NCI-H1417 (cell line): ENCODE data around the gene CLEC4A.
A peak's percentile ranks its signal among the peaks of the same experiment; 100 is the strongest.
"Not testable (repeated sequence)": the region's sequence is repeated elsewhere in the genome, so short reads cannot be mapped to it uniquely, and the experiment has no call there.

Source experiments
- DNase-seq, 3 experiments: peaks; one replicate each; lab custom pipeline; 2025; lab: John Stamatoyannopoulos, UW

Gene CLEC4A

DNA sequence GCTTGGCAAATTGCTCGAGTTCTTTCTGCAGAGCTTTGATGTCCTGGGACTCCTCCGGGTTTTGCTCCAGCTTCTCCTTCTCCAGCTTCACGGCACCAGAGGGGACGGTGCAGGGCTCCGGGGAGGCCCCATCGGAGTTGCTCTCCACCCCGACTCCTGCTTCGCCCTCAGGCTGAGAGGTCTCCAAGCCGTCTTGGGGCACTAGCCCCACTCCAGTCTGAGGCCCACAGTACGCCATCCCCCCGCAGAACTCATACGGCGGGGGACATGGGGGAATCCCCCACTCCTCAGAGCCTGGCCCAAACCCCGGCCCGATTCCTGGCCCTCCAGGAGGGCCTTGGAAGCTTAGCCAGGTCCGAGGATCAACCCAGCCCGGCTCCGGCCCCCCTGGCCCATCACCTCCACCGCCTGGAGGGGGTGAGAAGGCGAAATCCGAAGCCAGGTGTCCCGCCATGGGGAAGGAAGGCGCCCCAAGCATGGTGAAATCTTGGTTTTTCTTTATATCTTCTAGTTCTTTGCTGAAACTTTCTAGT lies 11.0 kb downstream of the CLEC4A start:
- not testable (repeated sequence) for DNase-seq

DNA sequence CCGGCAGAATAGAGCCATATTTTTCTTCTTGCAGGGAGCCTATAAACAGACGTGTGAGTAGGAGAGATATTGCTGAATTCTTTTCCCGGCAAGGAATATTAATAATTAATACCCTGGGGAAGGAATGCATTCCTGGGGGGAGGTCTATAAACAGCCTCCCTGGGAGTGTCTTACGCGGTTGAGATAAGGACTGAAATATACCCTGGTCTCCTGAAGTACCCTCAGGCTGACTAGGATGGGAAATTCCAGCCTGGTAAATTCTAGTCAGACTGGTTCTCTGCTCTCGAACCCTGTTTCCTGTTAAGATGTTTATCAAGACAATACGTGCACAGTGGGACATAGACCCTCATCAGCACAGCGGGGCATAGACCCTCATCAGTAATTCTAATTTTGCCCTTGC lies 18.2 kb downstream of the CLEC4A start:
- DNase-seq: not testable (repeated sequence)

DNA sequence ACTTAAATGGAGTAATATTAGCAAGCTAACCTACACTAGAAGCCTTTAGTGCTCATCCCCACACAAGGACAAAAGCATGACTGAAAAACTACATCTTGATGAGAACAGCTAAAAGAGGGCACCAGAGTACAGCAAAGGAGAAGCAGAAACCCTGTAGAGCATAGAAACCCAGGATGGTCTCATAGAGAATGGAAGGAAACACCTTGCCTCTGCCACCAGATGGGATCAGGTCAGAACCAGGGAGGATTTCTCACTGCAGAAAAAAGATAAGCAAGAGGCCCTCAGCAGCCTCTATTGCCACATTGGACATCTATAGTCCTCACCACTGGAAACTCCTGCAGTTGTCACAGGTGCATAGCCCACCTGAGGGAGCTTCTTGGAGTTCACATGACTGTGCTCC lies 19.8 kb downstream of the CLEC4A start:
- no peak for DNase-seq

DNA sequence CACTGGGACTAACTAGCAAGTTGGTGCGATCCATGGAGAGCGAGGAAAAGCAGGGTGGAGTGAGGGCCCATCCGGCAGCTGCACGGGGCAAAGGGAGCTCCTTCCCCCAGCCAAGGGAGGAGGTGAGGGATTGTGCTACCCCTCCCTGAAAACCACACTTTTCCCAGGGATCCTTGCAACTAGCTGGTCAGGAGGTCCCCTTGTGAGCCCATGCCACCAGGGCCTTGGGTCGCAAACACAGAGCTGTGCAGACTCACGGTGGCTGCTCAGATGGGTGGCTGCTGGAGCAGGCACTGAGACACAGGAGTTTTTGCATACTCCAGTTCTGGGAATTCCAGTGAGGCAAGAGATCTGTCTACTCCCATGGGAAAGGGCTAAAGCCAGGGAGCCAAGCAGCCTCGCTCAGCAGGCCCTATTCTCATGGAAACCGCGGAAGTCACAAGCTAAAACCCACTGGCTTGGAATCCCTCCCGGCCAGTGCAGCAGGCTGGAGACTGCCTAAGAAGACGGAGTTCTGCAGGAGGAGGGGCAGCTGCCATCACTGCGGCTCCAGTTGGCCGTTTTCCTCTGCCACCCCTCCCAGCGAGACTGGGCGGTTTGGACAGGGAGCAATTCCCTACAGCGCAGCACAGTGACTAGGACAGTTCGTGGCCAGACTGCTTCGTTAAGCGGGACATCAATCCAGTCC lies 22.5 kb downstream of the CLEC4A start:
- peak in 1 of 3 experiments; percentile 10 for DNase-seq

DNA sequence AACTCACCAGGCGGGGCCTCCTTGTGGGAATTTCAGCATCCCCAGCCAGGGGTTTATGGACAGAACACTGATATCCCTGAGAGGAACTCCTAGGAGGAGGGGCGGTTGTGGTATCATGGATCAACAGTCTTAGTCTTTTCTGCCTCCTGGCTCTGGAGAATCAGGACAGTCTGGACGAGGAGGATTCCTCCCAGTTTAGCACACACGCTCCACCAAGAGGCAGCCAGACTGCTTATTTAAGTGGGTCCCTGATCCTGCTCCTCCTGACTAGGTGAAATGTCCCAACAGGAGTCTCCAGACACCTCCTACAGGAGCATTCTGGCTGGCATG lies 23.0 kb downstream of the CLEC4A start:
- no peak for DNase-seq

DNA sequence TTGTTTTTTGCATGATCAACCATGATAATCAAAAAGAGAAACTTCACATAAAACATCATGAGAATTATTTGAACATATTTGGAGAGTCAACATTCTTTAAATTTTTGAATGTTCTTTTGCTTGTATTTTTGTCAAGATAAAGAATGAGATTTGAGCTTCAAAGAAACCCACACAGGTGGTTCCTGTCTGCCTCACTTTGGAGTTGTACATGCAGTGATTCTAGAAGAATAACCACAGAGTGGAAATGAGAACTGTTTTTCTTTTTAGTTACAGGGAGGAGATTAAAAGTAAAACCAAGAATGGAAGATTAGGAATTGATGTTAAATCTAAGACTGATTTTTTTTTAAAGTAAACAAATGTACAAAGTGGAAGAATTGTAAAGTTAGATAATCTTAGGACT lies 31.1 kb downstream of the CLEC4A start:
- no peak for DNase-seq

DNA sequence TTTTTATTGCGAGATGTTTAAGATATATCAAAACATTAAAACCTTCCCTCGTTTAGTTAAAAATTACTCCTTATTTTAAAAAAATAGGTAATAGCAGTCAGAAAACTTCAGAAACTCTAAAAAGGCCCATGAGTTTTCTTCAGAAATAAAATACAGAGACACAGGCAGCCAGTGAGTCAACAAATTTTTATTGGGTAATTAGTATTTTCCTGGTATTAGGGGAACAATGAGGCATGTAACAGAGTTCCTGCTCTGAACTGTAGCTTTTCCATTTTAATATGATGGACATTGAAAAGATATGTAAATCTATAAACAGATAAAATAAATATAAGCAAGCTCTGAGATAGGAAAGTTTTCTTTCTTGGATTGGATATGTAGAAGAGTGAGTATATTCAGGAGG lies 33.0 kb downstream of the CLEC4A start:
- DNase-seq: no peak

DNA sequence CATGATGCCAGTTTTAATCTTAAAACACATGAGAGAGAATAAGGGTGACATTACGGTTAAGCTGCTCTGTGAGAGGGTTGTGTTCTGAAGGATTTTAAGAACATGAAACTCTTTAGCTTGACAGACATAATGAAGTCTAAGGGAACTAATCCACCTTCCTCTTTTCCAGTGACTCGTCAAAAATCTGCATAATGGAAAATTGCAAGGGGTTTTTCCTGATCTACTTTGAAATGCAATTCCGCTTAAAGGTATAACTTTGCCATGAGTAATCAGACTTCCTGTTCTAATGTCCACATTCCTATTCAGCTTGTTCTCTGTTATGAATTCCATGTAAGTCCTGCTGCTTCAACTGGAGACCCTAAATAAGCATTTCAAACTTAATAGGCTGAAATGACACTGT lies 33.4 kb downstream of the CLEC4A start, which contains the start of gene ZNF705A:
Gene ZNF705A, plus strand, starts transcription at position 171 of the 400 bp plus-strand sequence. CDS start 15,611 bp downstream, outside the sequence.
- no peak for DNase-seq

DNA sequence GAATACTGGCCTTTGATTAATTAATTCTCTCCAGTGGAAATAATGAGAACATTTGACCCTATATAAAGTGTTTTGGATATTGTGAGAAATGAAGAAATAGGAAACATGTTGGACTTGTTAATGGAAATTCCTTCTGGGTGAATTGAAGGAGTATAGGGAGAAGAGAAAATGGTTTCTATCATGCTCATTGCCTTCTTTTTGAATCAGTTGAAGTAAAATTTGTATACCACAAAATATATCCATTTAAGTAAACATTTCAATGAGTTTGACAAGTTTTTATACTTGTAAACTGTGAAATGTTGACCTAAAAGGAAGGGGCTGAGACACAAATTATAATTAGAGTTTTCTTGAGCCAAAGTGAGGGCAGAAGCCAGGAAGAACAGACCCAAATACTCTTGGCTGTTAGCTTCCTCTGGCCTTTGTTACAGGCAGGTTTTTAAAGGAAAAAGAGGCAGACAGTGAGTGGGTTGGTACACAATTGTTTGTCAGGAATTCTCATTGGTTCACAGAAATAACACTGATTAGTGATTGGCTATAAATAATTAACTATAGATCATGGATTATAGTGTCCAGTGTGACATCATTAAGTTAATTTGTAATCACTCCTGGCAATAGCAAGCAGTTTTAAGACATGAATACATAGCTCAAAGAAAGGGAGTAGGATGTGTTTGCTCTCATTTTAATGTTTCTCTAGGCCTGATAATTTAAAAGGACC lies 34.2 kb downstream of the CLEC4A start:
- no peak for DNase-seq

DNA sequence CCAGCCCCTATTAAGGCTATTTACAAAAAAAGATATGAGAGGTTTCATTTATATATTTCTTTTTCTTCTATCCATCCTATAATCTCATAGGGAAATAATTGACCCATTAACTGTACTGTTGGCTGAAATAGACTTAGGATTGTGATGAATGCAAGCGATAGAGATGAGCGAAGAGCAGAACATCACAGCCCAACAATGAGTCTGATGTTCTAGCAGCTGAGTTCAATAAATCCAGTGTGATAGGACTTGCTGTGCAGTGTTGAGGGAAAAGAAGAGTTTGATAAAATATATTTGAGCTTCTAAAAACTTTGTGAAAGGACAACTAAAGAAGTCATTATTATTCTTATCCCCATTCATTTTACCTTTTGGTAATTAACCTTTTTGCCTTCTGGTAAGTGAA lies 49.5 kb downstream of the CLEC4A start:
- not testable (repeated sequence) for DNase-seq

DNA sequence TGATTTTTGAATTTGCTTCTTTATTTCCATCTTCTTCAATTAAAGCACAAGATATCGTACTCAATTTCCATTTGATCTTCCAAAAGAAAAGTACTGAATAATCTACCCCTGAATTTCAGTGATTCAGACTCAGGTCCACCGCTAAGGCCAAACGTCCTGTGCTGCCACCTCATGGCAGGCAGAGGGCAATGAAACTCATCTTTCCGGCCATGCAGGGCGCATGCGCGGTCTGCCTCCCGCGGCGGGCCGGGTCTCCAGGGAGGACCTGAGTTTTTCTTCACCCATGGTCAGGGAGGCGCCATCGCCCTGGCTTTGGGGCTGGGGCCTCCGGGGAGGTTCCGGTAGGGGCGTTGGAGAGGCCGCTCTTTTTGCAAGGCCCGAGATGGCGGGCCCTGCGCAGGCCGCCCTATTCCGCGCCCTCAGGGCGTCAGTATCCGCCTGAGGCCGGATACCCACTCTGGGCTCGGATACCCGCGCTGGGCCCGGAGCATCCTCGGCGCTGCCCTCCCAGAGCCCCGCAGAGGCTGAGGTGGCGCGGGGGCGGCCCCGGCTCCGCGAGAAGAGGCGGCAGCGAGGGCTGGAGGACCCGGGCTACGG lies 56.7 kb downstream of the CLEC4A start:
- peak; percentile 54 to 89 (median 84) for DNase-seq

DNA sequence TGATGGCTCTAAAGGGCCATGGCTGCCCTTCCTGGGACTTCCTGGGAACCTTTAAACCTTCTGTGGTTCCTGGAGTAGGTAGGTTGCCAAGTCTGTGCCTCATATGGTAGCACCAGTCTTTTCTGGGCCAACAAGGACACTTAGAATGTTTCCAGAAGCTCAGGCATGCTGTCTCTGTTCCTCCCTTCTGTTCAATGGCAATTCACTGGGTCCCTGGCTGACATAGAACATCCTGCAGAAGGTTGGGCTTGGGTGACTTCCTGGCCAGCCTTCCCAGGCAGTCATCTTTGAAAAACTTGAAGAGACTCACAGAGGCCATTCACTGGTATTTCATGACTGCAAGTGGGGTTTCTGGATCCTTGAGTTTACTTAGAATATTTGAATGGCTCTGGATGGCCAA lies 57.9 kb downstream of the CLEC4A start:
- not testable (repeated sequence) for DNase-seq

DNA sequence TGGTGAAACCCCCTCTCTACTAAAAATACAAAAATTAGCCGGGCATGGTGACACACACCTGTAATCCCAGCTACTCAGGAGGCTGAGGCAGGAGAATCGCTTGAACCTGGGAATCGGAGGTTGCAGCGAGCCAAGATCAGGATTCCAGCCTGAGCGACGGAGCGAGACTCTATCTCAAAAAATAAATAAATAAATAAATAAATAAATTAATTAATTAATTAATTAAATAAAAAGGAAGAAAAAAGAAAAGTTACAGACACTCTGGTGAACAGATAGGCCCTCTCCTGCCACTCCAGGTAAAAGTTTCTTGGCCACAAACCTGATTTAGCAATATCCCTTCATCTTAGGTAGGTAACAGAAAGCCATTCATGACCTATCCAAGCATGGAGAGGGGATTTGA lies 59.5 kb downstream of the CLEC4A start:
- not testable (repeated sequence) for DNase-seq

DNA sequence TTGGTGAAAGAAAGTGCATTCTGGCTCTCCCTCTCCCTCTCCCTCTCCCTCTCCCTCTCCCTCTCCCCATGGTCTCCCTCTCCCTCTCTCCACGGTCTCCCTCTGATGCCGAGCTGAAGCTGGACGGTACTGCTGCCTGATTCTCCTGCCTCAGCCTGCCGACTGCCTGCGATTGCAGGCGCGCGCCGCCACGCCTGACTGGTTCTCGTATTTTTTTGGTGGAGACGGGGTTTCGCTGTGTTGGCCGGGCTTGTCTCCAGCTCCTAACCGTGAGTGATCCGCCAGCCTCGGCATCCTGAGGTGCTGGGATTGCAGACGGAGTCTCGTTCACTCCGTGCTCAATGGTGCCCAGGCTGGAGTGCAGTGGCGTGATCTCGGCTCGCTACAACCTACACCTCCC lies 59.9 kb downstream of the CLEC4A start:
- DNase-seq: not testable (repeated sequence)

DNA sequence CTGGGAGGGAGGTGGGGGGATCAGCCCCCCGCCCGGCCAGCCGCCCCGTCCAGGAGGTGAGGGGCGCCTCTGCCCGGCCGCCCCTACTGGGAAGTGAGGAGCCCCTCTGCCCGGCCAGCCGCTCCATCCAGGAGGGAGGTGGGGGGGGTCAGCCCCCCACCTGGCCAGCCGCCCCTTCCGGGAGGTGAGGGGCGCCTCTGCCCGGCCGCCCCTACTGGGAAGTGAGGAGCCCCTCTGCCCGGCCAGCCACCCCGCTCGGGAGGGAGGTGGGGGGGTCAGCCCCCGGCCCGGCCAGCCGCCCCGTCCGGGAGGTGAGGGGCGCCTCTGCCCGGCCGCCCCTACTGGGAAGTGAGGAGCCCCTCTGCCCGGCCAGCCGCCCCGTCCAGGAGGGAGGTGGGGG lies 60.8 kb downstream of the CLEC4A start:
- DNase-seq: not testable (repeated sequence)

DNA sequence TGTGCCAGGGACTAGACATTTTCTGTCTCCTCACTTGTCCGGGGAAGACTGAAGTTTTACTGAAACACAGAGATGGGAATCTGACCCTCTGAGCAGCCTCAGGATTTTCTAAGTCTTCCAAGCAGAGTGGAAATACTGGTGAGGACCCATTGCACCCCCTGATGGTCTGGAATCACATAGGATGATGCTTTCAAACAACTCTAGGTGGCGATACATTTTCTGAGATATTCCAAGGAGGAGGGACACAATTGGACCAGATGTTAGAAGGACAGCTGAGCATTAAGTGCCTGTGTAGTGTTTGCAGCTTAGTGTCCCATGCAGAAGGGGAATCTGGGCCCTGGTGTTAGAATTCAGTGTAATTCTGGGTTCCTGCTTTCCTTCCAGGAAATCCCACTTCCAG lies 64.7 kb downstream of the CLEC4A start:
- DNase-seq: not testable (repeated sequence)
